ENCODE results near the gene PJVK. TPM values are rescaled to one million over a fixed set of nuclear protein-coding genes. Genes with fewer than 3 reads are reported as not detected.

The PJVK gene
- total and polyA plus RNA-seq, 10 of the 15 experiments (the other 5 are each of a cell fraction or from before 2014, with no cell fraction given), result 1.8 to 6.8 (median 3.2) TPM

DNA sequence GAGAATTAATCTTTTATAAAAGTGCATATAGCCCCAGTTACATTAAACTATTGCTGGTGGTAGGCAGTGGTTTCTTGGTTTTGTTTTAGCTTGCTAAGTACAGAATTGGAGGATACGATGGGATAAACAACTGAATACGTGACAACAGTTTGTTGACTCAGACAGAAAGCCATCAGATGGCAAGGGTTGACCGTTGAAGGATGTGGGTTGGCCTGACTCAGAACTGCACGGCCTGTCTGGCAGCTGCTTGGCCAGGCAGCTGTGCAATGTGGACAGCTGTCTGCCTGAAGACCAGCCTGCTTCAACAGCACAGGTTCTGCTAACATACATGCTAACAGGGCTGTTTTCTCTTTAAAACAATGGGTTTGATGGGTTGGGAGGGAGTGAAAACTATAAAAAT is 46.8 kb upstream of the PJVK start (continued):
- TF ChIP-seq CREB1 (IDR thresholded peaks at IDR 0.05; ENCODE audit: low read depth) (peak; percentile 68), ESRRA (IDR thresholded peaks at IDR 0.05; ENCODE audit: low read length) (no peak), RBBP5 (conservative IDR thresholded peaks at IDR 0.05) (no peak), GABPA (IDR thresholded peaks at IDR 0.05; ENCODE audit: low read depth) (peak; percentile 64), JUND (IDR thresholded peaks at IDR 0.05; ENCODE audit: low read depth, low read length) (peak; percentile 89), LARP7 (IDR thresholded peaks at IDR 0.05) (no peak), ZSCAN29 (IDR thresholded peaks at IDR 0.05) (peak; percentile 67), ZBED1 (IDR thresholded peaks at IDR 0.05; ENCODE audit: borderline replicate concordance) (peak; percentile 97), SRF (IDR thresholded peaks at IDR 0.05; ENCODE audit: low read depth in 2 of 2, low read length in 2 of 2) (peak in 1 of 2 experiments; percentile 65; a peak in 1 of 4 replicates), NBN (IDR thresholded peaks at IDR 0.05) (peak; percentile 90), RUNX3 (IDR thresholded peaks at IDR 0.05; ENCODE audit: low read length) (peak; percentile 98), CHD2 (IDR thresholded peaks at IDR 0.05; ENCODE audit: borderline replicate concordance, low read depth, low read length) (peak; percentile 92)
- TF ChIP-seq, protein P1, sequence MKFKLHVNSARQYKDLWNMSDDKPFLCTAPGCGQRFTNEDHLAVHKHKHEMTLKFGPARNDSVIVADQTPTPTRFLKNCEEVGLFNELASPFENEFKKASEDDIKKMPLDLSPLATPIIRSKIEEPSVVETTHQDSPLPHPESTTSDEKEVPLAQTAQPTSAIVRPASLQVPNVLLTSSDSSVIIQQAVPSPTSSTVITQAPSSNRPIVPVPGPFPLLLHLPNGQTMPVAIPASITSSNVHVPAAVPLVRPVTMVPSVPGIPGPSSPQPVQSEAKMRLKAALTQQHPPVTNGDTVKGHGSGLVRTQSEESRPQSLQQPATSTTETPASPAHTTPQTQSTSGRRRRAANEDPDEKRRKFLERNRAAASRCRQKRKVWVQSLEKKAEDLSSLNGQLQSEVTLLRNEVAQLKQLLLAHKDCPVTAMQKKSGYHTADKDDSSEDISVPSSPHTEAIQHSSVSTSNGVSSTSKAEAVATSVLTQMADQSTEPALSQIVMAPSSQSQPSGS (IDR thresholded peaks at IDR 0.05; ENCODE audit: low read length), result peak; percentile 94
- TF ChIP-seq, protein P2, sequence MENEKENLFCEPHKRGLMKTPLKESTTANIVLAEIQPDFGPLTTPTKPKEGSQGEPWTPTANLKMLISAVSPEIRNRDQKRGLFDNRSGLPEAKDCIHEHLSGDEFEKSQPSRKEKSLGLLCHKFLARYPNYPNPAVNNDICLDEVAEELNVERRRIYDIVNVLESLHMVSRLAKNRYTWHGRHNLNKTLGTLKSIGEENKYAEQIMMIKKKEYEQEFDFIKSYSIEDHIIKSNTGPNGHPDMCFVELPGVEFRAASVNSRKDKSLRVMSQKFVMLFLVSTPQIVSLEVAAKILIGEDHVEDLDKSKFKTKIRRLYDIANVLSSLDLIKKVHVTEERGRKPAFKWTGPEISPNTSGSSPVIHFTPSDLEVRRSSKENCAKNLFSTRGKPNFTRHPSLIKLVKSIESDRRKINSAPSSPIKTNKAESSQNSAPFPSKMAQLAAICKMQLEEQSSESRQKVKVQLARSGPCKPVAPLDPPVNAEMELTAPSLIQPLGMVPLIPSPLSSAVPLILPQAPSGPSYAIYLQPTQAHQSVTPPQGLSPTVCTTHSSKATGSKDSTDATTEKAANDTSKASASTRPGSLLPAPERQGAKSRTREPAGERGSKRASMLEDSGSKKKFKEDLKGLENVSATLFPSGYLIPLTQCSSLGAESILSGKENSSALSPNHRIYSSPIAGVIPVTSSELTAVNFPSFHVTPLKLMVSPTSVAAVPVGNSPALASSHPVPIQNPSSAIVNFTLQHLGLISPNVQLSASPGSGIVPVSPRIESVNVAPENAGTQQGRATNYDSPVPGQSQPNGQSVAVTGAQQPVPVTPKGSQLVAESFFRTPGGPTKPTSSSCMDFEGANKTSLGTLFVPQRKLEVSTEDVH (IDR thresholded peaks at IDR 0.05; ENCODE audit: low read depth, partially characterized antibody), result peak; percentile 43
- TF ChIP-seq, protein P3, sequence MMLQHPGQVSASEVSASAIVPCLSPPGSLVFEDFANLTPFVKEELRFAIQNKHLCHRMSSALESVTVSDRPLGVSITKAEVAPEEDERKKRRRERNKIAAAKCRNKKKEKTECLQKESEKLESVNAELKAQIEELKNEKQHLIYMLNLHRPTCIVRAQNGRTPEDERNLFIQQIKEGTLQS (IDR thresholded peaks at IDR 0.05; ENCODE audit: borderline replicate concordance, extremely low read depth, low read depth, low read length), result no peak
- TF ChIP-seq, protein P4, sequence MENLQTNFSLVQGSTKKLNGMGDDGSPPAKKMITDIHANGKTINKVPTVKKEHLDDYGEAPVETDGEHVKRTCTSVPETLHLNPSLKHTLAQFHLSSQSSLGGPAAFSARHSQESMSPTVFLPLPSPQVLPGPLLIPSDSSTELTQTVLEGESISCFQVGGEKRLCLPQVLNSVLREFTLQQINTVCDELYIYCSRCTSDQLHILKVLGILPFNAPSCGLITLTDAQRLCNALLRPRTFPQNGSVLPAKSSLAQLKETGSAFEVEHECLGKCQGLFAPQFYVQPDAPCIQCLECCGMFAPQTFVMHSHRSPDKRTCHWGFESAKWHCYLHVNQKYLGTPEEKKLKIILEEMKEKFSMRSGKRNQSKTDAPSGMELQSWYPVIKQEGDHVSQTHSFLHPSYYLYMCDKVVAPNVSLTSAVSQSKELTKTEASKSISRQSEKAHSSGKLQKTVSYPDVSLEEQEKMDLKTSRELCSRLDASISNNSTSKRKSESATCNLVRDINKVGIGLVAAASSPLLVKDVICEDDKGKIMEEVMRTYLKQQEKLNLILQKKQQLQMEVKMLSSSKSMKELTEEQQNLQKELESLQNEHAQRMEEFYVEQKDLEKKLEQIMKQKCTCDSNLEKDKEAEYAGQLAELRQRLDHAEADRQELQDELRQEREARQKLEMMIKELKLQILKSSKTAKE (IDR thresholded peaks at IDR 0.05; ENCODE audit: low read depth, poor library complexity, severe bottlenecking), result peak; percentile 98
- TF ChIP-seq, protein P5, sequence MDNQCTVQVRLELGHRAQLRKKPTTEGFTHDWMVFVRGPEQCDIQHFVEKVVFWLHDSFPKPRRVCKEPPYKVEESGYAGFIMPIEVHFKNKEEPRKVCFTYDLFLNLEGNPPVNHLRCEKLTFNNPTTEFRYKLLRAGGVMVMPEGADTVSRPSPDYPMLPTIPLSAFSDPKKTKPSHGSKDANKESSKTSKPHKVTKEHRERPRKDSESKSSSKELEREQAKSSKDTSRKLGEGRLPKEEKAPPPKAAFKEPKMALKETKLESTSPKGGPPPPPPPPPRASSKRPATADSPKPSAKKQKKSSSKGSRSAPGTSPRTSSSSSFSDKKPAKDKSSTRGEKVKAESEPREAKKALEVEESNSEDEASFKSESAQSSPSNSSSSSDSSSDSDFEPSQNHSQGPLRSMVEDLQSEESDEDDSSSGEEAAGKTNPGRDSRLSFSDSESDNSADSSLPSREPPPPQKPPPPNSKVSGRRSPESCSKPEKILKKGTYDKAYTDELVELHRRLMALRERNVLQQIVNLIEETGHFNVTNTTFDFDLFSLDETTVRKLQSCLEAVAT (IDR thresholded peaks at IDR 0.05), result peak; percentile 18; the same call in 1 of the 2 replicates
- TF ChIP-seq, protein P6, sequence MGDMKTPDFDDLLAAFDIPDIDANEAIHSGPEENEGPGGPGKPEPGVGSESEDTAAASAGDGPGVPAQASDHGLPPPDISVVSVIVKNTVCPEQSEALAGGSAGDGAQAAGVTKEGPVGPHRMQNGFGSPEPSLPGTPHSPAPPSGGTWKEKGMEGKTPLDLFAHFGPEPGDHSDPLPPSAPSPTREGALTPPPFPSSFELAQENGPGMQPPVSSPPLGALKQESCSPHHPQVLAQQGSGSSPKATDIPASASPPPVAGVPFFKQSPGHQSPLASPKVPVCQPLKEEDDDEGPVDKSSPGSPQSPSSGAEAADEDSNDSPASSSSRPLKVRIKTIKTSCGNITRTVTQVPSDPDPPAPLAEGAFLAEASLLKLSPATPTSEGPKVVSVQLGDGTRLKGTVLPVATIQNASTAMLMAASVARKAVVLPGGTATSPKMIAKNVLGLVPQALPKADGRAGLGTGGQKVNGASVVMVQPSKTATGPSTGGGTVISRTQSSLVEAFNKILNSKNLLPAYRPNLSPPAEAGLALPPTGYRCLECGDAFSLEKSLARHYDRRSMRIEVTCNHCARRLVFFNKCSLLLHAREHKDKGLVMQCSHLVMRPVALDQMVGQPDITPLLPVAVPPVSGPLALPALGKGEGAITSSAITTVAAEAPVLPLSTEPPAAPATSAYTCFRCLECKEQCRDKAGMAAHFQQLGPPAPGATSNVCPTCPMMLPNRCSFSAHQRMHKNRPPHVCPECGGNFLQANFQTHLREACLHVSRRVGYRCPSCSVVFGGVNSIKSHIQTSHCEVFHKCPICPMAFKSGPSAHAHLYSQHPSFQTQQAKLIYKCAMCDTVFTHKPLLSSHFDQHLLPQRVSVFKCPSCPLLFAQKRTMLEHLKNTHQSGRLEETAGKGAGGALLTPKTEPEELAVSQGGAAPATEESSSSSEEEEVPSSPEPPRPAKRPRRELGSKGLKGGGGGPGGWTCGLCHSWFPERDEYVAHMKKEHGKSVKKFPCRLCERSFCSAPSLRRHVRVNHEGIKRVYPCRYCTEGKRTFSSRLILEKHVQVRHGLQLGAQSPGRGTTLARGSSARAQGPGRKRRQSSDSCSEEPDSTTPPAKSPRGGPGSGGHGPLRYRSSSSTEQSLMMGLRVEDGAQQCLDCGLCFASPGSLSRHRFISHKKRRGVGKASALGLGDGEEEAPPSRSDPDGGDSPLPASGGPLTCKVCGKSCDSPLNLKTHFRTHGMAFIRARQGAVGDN (IDR thresholded peaks at IDR 0.05), result peak; percentile 95
